HUDEP-2 (cell line): Measurements from ENCODE around the gene TRIM17.
A peak's percentile ranks its signal among the peaks of the same experiment; 100 is the strongest.

Source experiments
- DNase-seq, 76 experiments: peaks; one replicate each; lab custom pipeline; 2025; ENCODE audit not compliant: unreplicated experiment in 76 of 76; lab: John Stamatoyannopoulos, UW

TRIM17 gene

GRCh38 chr1:228416217-228416933 is at the start of gene TRIM17:
Gene TRIM17 (minus strand): TSS chr1:228416861. CDS start chr1:228415072, 1,789 bp downstream.
- DNase-seq = no peak

GRCh38 chr1:228465571-228466146 is 49.0 kb upstream of the TRIM17 start:
- DNase-seq = no peak

- no peak for DNase-seq
Observed at GRCh38 chr1:228465141-228465540, 48.5 kb upstream of the TRIM17 start.

- peak in 56 of 76 experiments; percentile 6 to 81 (median 56) for DNase-seq
Observed at GRCh38 chr1:228464487-228464983, 47.9 kb upstream of the TRIM17 start.

- DNase-seq = peak in 73 of 76 experiments; percentile 37 to 89 (median 76)
Observed at GRCh38 chr1:228463559-228464455, 47.1 kb upstream of the TRIM17 start.

- no peak for DNase-seq
Observed at GRCh38 chr1:228463009-228463558, 46.4 kb upstream of the TRIM17 start.

- DNase-seq = no peak
Observed at GRCh38 chr1:228462560-228462959, 45.9 kb upstream of the TRIM17 start.

GRCh38 chr1:228460821-228461220 is 44.2 kb upstream of the TRIM17 start:
- DNase-seq = no peak

- peak in 55 of 76 experiments; percentile 10 to 64 (median 37) for DNase-seq
Observed at GRCh38 chr1:228459091-228459993, 42.7 kb upstream of the TRIM17 start.

- peak; percentile 46 to 99 (median 90) for DNase-seq
Observed at GRCh38 chr1:228457396-228458176, 40.9 kb upstream of the TRIM17 start.

- DNase-seq = peak in 1 of 76 experiments; percentile 46
Observed at GRCh38 chr1:228457017-228457395, 40.3 kb upstream of the TRIM17 start.

- no peak for DNase-seq
Observed at GRCh38 chr1:228456252-228457016, 39.8 kb upstream of the TRIM17 start.

- peak in 5 of 76 experiments; percentile 2 to 18 (median 11) for DNase-seq
Observed at GRCh38 chr1:228455715-228456114, 39.1 kb upstream of the TRIM17 start.

GRCh38 chr1:228454238-228454637 is 37.6 kb upstream of the TRIM17 start:
- DNase-seq = no peak

GRCh38 chr1:228453614-228454013 is 37.0 kb upstream of the TRIM17 start:
- DNase-seq = no peak

GRCh38 chr1:228453022-228453560 is 36.4 kb upstream of the TRIM17 start:
- DNase-seq = no peak

GRCh38 chr1:228452194-228453021 is 35.7 kb upstream of the TRIM17 start:
- DNase-seq = no peak
